WTC11 (cell line): Measurements from ENCODE around the gene ALDH5A1.

Source experiments
- CREM ChIP-seq: sonication (generic); formaldehyde crosslinking; IDR thresholded peaks from 2 replicates; pipeline ENCODE4 v1.8.1; 2022; ENCODE audit warnings: mild to moderate bottlenecking, missing genetic modification reagents, moderate library complexity
- ETV6 ChIP-seq: sonication (generic); formaldehyde crosslinking; IDR thresholded peaks from 2 replicates; pipeline ENCODE4 v1.8.1; 2022; ENCODE audit warnings: mild to moderate bottlenecking, missing genetic modification reagents
- IRF2 ChIP-seq: sonication (generic); formaldehyde crosslinking; IDR thresholded peaks from 2 replicates; pipeline ENCODE4 v1.8.0; 2022; ENCODE audit warnings: low read depth, missing genetic modification reagents, borderline replicate concordance
- JAZF1 ChIP-seq: fragments of 250-450 bp; sonication (Bioruptor Pico); IDR thresholded peaks from 2 replicates; pipeline ENCODE4 v1.9.0; 2021; ENCODE audit warnings: moderate library complexity, mild to moderate bottlenecking, inconsistent platforms
- KAT7 ChIP-seq: sonication (generic); formaldehyde crosslinking; IDR thresholded peaks from 2 replicates; pipeline ENCODE4 v1.8.1; 2023; ENCODE audit warnings: missing genetic modification reagents, mild to moderate bottlenecking, borderline replicate concordance
- SP1 ChIP-seq: sonication (generic); formaldehyde crosslinking; conservative IDR thresholded peaks from 2 replicates; pipeline ENCODE4 v1.8.1; 2022; ENCODE audit warnings: missing genetic modification reagents
- ZBTB21 ChIP-seq: sonication (generic); formaldehyde crosslinking; IDR thresholded peaks from 2 replicates; pipeline ENCODE4 v1.8.1; 2023; ENCODE audit warnings: mild to moderate bottlenecking, missing genetic modification reagents, borderline replicate concordance
- ZBTB43 ChIP-seq: sonication (generic); formaldehyde crosslinking; IDR thresholded peaks from 2 replicates; pipeline ENCODE4 v1.8.1; 2023; ENCODE audit warnings: mild to moderate bottlenecking, missing genetic modification reagents
- ZNF232 ChIP-seq: sonication (generic); formaldehyde crosslinking; IDR thresholded peaks from 2 replicates; pipeline ENCODE4 v1.8.0; 2022; ENCODE audit warnings: mild to moderate bottlenecking, missing genetic modification reagents
- TF ChIP-seq, protein P1 (sequence below): fragments of 200-600 bp; IDR thresholded peaks from 2 replicates; pipeline ENCODE4 v1.8.0; 2022; ENCODE audit warnings: antibody characterized with exemption
- TF ChIP-seq, protein P2 (sequence below): sonication (generic); formaldehyde crosslinking; IDR thresholded peaks from 2 replicates; pipeline ENCODE4 v1.8.0; 2022; ENCODE audit warnings: mild to moderate bottlenecking, missing genetic modification reagents

DNA sequence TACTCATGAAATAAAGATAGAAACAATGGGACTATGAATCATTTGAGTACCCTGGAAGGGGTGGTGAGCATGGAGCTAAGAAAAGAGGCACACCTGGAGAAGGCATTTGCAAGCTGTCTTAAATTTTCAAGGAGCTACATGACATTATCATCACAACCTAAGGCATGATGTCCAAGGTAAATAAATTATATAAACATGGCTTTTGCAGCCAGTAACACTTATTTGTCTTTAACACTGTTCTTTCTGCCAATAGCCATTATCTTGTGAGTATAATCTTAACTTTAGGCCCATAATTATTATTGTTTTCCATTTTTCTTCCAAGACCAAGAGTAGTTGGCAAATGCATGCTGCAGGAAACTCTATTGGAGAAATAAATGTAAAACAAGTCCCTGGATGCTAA is 63.7 kb downstream of the ALDH5A1 start:
- TF ChIP-seq, protein P1, sequence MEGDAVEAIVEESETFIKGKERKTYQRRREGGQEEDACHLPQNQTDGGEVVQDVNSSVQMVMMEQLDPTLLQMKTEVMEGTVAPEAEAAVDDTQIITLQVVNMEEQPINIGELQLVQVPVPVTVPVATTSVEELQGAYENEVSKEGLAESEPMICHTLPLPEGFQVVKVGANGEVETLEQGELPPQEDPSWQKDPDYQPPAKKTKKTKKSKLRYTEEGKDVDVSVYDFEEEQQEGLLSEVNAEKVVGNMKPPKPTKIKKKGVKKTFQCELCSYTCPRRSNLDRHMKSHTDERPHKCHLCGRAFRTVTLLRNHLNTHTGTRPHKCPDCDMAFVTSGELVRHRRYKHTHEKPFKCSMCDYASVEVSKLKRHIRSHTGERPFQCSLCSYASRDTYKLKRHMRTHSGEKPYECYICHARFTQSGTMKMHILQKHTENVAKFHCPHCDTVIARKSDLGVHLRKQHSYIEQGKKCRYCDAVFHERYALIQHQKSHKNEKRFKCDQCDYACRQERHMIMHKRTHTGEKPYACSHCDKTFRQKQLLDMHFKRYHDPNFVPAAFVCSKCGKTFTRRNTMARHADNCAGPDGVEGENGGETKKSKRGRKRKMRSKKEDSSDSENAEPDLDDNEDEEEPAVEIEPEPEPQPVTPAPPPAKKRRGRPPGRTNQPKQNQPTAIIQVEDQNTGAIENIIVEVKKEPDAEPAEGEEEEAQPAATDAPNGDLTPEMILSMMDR = no peak
- no peak for TF ChIP-seq CREM (CRISPR knock-in tag)
- TF ChIP-seq ZBTB43 (CRISPR knock-in tag) = no peak
- no peak for TF ChIP-seq JAZF1 (CRISPR knock-in tag)
- TF ChIP-seq, protein P2, sequence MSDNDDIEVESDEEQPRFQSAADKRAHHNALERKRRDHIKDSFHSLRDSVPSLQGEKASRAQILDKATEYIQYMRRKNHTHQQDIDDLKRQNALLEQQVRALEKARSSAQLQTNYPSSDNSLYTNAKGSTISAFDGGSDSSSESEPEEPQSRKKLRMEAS (CRISPR knock-in tag) = no peak
- no peak for TF ChIP-seq IRF2 (CRISPR knock-in tag)
- no peak for TF ChIP-seq ETV6 (CRISPR knock-in tag)
- TF ChIP-seq SP1 = no peak
- no peak for TF ChIP-seq ZBTB21 (CRISPR knock-in tag)
- TF ChIP-seq KAT7 (CRISPR knock-in tag) = no peak
- no peak for TF ChIP-seq ZNF232 (CRISPR knock-in tag)
